Calu3 (cell line): ENCODE data around the gene ARID4A. TPM values are rescaled to one million over a fixed set of nuclear protein-coding genes. Genes with fewer than 3 reads are reported as not detected.

Experiments used
- BruUV-seq: library from RNA; stranded (reverse); fragments of 400-500 nt; replicated peaks from 2 replicates; lab custom pipeline; 2021; lab: Mats Ljungman, UMichigan
- CTCF ChIA-PET: fragments of 300-600 bp; sonication (Branson Sonifier 250); formaldehyde crosslinking; loops from one replicate; lab custom pipeline; 2022; ENCODE audit warnings: antibody characterized with exemption; lab: Charles Lee
- DNase-seq: peaks from one replicate; pipeline ENCODE4 v3.0.0; 2022
- H3K27ac Mint-ChIP-seq: one replicate; pipeline ENCODE4 v1.8.0; 2022; ENCODE audit warnings: mixed read lengths; ENCODE audit not compliant: unreplicated experiment
- H3K27me3 Mint-ChIP-seq: one replicate; pipeline ENCODE4 v1.8.0; 2022; ENCODE audit warnings: mixed read lengths; ENCODE audit not compliant: unreplicated experiment
- H3K36me3 Mint-ChIP-seq: one replicate; pipeline ENCODE4 v1.8.0; 2022; ENCODE audit warnings: mild to moderate bottlenecking, moderate library complexity, mixed read lengths; ENCODE audit not compliant: insufficient read depth, unreplicated experiment
- H3K4me1 Mint-ChIP-seq: one replicate; pipeline ENCODE4 v1.8.0; 2022; ENCODE audit warnings: mild to moderate bottlenecking, low read depth, mixed read lengths; ENCODE audit not compliant: unreplicated experiment
- H3K4me3 Mint-ChIP-seq: one replicate; pipeline ENCODE4 v1.8.0; 2022; ENCODE audit warnings: mild to moderate bottlenecking, low read depth, moderate library complexity, mixed read lengths; ENCODE audit not compliant: unreplicated experiment
- H3K9me3 Mint-ChIP-seq: one replicate; pipeline ENCODE4 v1.8.0; 2022; ENCODE audit warnings: low read depth, mixed read lengths; ENCODE audit not compliant: unreplicated experiment
- intact Hi-C: fragments of 100-400 bp; cut with micrococcal nuclease; formaldehyde crosslinking; loops from one replicate; pipeline ENCODE4 v1.10.0; 2022; ENCODE audit not compliant: unreplicated experiment
- total RNA-seq: library from RNA; stranded (reverse); gene quantifications from 2 replicates; pipeline ENCODE4 v1.2.3, GENCODE V29; 2022
- TF ChIP-seq, protein P1 (sequence below): fragments of 200-600 bp; IDR thresholded peaks from one replicate; pipeline ENCODE4 v1.8.0; 2022; ENCODE audit warnings: antibody characterized with exemption; ENCODE audit not compliant: unreplicated experiment

Gene ARID4A
- total RNA-seq, 1 experiment from 2014 or later: 26.7 TPM

DNA sequence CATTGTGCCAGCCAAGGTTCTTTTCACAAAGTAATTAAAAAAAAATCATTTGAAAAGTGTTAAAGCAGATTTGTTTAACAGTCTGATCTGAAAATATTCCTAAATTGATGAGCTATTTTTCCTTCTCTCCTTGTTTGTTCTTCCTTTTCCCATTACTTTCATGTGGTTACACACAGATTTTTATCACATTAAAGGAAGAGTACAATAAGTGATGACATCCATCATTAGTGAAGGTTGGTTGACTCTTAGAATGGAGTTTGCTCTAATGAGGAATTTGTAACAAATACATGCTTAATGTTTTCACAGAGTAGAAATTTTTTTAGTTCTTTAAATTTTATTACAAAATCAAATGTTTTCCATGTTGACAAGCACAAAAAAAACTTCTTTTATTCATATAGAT is 78.4 kb downstream of the ARID4A start:
- H3K9me3 Mint-ChIP-seq: no peaks in the 10 kb centered on the region
- CTCF ChIA-PET: interaction anchor here (0.5 kb wide), 1 partner anchor 9 kb away, joined by 4 read pairs; no protein-coding TSS in a partner anchor
- no peak for DNase-seq
- TF ChIP-seq, protein P1, sequence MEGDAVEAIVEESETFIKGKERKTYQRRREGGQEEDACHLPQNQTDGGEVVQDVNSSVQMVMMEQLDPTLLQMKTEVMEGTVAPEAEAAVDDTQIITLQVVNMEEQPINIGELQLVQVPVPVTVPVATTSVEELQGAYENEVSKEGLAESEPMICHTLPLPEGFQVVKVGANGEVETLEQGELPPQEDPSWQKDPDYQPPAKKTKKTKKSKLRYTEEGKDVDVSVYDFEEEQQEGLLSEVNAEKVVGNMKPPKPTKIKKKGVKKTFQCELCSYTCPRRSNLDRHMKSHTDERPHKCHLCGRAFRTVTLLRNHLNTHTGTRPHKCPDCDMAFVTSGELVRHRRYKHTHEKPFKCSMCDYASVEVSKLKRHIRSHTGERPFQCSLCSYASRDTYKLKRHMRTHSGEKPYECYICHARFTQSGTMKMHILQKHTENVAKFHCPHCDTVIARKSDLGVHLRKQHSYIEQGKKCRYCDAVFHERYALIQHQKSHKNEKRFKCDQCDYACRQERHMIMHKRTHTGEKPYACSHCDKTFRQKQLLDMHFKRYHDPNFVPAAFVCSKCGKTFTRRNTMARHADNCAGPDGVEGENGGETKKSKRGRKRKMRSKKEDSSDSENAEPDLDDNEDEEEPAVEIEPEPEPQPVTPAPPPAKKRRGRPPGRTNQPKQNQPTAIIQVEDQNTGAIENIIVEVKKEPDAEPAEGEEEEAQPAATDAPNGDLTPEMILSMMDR: no peak
- no TSS peak for BruUV-seq
- no peak overlapping the region for H3K27ac Mint-ChIP-seq
- no peaks in the 10 kb centered on the region for H3K4me1 Mint-ChIP-seq
- no peak overlapping the region for H3K4me3 Mint-ChIP-seq
- no peaks in the 10 kb centered on the region for H3K27me3 Mint-ChIP-seq
- peaks cover 9% of the 10 kb centered on the region for H3K36me3 Mint-ChIP-seq
- intact Hi-C loops: no loop called here

DNA sequence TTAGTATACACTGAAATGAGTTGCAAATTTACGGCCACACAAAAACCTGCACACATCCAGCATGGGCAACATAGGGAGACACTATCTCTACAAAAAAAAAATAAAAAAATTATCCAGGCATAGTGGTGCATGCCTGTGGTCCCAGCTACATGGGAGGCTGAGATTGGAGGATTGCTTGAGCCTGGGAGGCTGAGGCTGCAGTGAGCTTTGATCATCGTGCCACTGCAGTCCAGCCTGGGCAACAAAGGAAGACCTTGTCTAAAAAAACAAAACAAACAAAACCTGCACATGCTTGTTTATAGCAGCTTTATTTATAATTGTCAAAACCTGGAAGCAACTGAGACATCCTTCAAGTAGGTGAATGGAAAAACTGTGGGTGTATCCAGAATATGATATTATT is 92.5 kb downstream of the ARID4A start:
- Mint-ChIP-seq H3K9me3 (no peaks in the 10 kb centered on the region), H3K36me3 (peaks cover 6% of the 10 kb centered on the region), H3K27me3 (no peaks in the 10 kb centered on the region), H3K27ac (no peak overlapping the region), H3K4me1 (no peaks in the 10 kb centered on the region), H3K4me3 (no peak overlapping the region)
- CTCF ChIA-PET: no interaction called here
- no peak for DNase-seq
- intact Hi-C loops: no loop called here
- no TSS peak for BruUV-seq
- TF ChIP-seq, protein P1: no peak

GRCh38 chr14:58395562-58395811 is 97.1 kb downstream of the ARID4A start:
- Mint-ChIP-seq H3K36me3 (peaks cover 16% of the 10 kb centered on the region), H3K27ac (no peak overlapping the region), H3K27me3 (no peaks in the 10 kb centered on the region), H3K4me1 (peaks cover 7% of the 10 kb centered on the region), H3K4me3 (peak overlapping the region; percentile 71), H3K9me3 (no peaks in the 10 kb centered on the region)
- BruUV-seq: no TSS peak
- DNase-seq: no peak
- TF ChIP-seq, protein P1: no peak
- CTCF ChIA-PET: interaction anchor here (1.2 to 1.7 kb wide), 2 partner anchors 10 to 98 kb away, joined by 4 to 5 read pairs; partner anchors contain the start of gene ARID4A
- intact Hi-C loops: loop anchor here (5.0 kb wide), 1 partner anchor 288 kb away; no protein-coding TSS in a partner anchor

GRCh38 chr14:58395812-58396788 is 97.7 kb downstream of the ARID4A start, which contains the start of gene TOMM20L:
TOMM20L (plus strand) TSS chr14:58395930; CDS start chr14:58395958, 28 bp downstream.
- no TSS peak for BruUV-seq
- CTCF ChIA-PET: interaction anchor here (1.2 to 1.7 kb wide), 2 partner anchors 9 to 98 kb away, joined by 4 to 5 read pairs; partner anchors contain the start of gene ARID4A
- TF ChIP-seq, protein P1: peak; percentile 85

More at GRCh38 chr14:58395812-58396788, 97.7 kb downstream of the ARID4A start, which contains the start of gene TOMM20L:
- peaks cover 16% of the 10 kb centered on the region for H3K36me3 Mint-ChIP-seq
- no peaks in the 10 kb centered on the region for H3K9me3 Mint-ChIP-seq
- peaks cover 7% of the 10 kb centered on the region for H3K4me1 Mint-ChIP-seq
- H3K27me3 Mint-ChIP-seq: no peaks in the 10 kb centered on the region
- H3K27ac Mint-ChIP-seq: no peak within 1 kb of the TSS
- intact Hi-C loops: loop anchor here (5.0 kb wide), 1 partner anchor 289 kb away; no protein-coding TSS in a partner anchor
- DNase-seq: peak; percentile 80
- H3K4me3 Mint-ChIP-seq: peak within 1 kb of the TSS; percentile 71
